Central memory CD8-positive, alpha-beta T cell (primary cell): ENCODE measurements around the gene PDCD2L.
"Not testable (repeated sequence)": the region's sequence is repeated elsewhere in the genome, so short reads cannot be mapped to it uniquely, and the experiment has no call there.

ENCODE experiments used
- ATAC-seq: fragments of 150-1000 bp; cut with Tn5 transposase; replicated peaks from 2 replicates; pipeline ENCODE4 v1.10.0; 2022; ENCODE audit warnings: mild to moderate bottlenecking, moderate FRiP score, moderate number of reproducible peaks; ENCODE audit not compliant: poor library complexity, severe bottlenecking; ENCODE audit errors: extremely low read depth
- DNase-seq, 2 donors: peaks; one replicate each; pipeline ENCODE4 v3.0.0; 2021; ENCODE audit warnings: low spot score in 2 of 2
- H3K27ac Mint-ChIP-seq: one replicate; pipeline ENCODE4 v1.8.0; 2022; ENCODE audit warnings: low read depth, mild to moderate bottlenecking, moderate library complexity, mixed read lengths
- H3K27me3 Mint-ChIP-seq: one replicate; pipeline ENCODE4 v1.8.0; 2022; ENCODE audit warnings: mixed read lengths
- H3K36me3 Mint-ChIP-seq: one replicate; pipeline ENCODE4 v1.8.0; 2022; ENCODE audit warnings: mild to moderate bottlenecking, moderate library complexity, mixed read lengths; ENCODE audit not compliant: insufficient read depth
- H3K4me1 Mint-ChIP-seq: one replicate; pipeline ENCODE4 v1.8.0; 2022; ENCODE audit warnings: mixed read lengths
- H3K4me3 Mint-ChIP-seq: one replicate; pipeline ENCODE4 v1.8.0; 2022; ENCODE audit warnings: mild to moderate bottlenecking, moderate library complexity, mixed read lengths
- H3K9me3 Mint-ChIP-seq: one replicate; pipeline ENCODE4 v1.8.0; 2022; ENCODE audit warnings: mixed read lengths

Gene PDCD2L

GRCh38 chr19:34365463-34366401, 38.5 kb upstream of the PDCD2L start:
- Mint-ChIP-seq H3K9me3 (no peaks in the 10 kb centered on the region), H3K36me3 (peaks cover 24% of the 10 kb centered on the region), H3K4me3 (peak overlapping the region; percentile 93), H3K4me1 (peaks cover 38% of the 10 kb centered on the region), H3K27me3 (no peaks in the 10 kb centered on the region), H3K27ac (peak overlapping the region; percentile 20)
- ATAC-seq (no peak), DNase-seq (no peak)

DNA sequence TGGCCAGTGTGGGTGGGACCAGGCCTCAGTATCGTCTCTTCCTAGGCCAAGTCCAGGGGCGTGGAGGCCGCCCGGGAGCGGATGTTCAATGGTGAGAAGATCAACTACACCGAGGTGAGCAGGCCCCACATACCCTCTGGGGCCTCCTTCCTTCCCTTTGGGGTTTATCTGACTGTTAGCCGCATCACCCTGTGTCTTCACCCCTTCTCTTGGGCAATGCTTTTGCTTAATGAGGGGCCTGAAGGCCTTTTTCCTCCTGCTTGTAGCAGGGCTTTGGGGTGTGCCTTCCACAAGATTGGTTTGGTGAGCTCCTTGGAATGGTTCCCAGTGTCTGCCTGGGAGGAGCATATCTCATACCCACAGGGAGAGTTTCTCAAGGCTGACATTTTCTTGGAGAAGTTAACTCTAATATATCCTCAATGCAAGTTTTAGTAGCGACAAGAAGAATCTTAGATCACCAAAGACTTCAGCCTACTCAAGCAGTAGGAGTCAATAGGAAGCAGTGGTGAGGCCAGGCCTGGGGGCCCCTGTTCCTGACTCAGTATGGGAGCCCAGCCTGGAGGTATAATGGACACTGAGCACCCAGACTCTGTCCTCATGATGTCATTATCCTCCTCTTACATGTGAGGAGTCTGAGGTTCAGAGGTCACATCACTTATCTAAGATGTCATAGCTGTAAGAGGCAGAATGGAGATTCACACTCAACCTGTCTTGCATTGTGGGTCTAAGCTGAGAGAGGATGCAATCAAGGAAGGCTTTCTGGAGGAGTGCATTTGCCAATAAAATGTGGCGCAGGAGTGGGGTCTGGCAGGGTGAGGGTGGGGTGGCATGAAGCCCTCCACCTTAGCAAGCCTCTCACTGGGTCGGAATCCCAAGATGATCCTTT, 37.2 kb upstream of the PDCD2L start:
- Mint-ChIP-seq H3K9me3 (no peaks in the 10 kb centered on the region), H3K27me3 (no peaks in the 10 kb centered on the region), H3K4me3 (peak overlapping the region; percentile 93), H3K36me3 (peaks cover 35% of the 10 kb centered on the region), H3K27ac (peak overlapping the region; percentile 20), H3K4me1 (peaks cover 45% of the 10 kb centered on the region)
- DNase-seq = peak in 1 of 2 donors; percentile 16
- ATAC-seq = peak; percentile 52

- ATAC-seq = no peak
- H3K4me3 Mint-ChIP-seq = no peak overlapping the region
- no peaks in the 10 kb centered on the region for H3K27me3 Mint-ChIP-seq
- peaks cover 42% of the 10 kb centered on the region for H3K36me3 Mint-ChIP-seq
- no peak overlapping the region for H3K27ac Mint-ChIP-seq
- no peak for DNase-seq
- H3K4me1 Mint-ChIP-seq = peaks cover 45% of the 10 kb centered on the region
- H3K9me3 Mint-ChIP-seq = no peaks in the 10 kb centered on the region
These were observed 36.6 kb upstream of the PDCD2L start for GRCh38 chr19:34367624-34367957.

GRCh38 chr19:34368338-34368737, 35.9 kb upstream of the PDCD2L start:
- ATAC-seq (no peak), DNase-seq (no peak)
- Mint-ChIP-seq H3K9me3 (no peaks in the 10 kb centered on the region), H3K27ac (no peak overlapping the region), H3K27me3 (no peaks in the 10 kb centered on the region), H3K36me3 (peaks cover 47% of the 10 kb centered on the region), H3K4me1 (peaks cover 45% of the 10 kb centered on the region), H3K4me3 (no peak overlapping the region)

DNA sequence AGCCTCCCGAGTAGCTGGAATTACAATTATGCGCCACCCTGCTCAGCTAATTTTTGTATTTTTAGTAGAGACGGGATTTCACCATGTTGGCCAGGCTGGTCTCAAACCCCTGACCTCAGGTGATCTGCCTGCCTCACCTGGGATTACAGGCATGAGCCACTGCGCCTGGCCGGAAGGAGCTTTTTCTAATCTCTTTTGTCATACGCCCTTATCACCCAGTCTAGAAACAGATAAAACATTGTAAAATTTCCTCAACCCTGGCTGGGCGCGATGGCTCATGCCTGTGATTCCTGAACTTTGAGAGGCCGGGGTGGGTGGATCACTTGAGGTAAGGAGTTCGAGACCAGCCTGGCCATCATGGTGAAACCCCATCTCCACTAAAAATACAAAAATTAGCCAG, 35.0 kb upstream of the PDCD2L start:
- H3K27me3 Mint-ChIP-seq, H3K9me3 Mint-ChIP-seq, H3K4me3 Mint-ChIP-seq, H3K27ac Mint-ChIP-seq, DNase-seq, ATAC-seq: not testable (repeated sequence)
- peaks cover 50% of the 10 kb centered on the region for H3K4me1 Mint-ChIP-seq
- peaks cover 52% of the 10 kb centered on the region for H3K36me3 Mint-ChIP-seq

- H3K27me3 Mint-ChIP-seq = no peaks in the 10 kb centered on the region
- H3K4me1 Mint-ChIP-seq = peaks cover 50% of the 10 kb centered on the region
- peak overlapping the region; percentile 67 for H3K27ac Mint-ChIP-seq
- peaks cover 59% of the 10 kb centered on the region for H3K36me3 Mint-ChIP-seq
- ATAC-seq = no peak
- no peak overlapping the region for H3K4me3 Mint-ChIP-seq
- H3K9me3 Mint-ChIP-seq = no peaks in the 10 kb centered on the region
- no peak for DNase-seq
These were observed 34.1 kb upstream of the PDCD2L start for GRCh38 chr19:34370117-34370516.

GRCh38 chr19:34370983-34371382, 33.2 kb upstream of the PDCD2L start:
- Mint-ChIP-seq H3K4me1 (peaks cover 43% of the 10 kb centered on the region), H3K27me3 (no peaks in the 10 kb centered on the region), H3K4me3 (no peak overlapping the region), H3K9me3 (no peaks in the 10 kb centered on the region), H3K36me3 (peaks cover 67% of the 10 kb centered on the region), H3K27ac (no peak overlapping the region)
- DNase-seq (no peak), ATAC-seq (no peak)

GRCh38 chr19:34373601-34374288, 30.5 kb upstream of the PDCD2L start:
- H3K27ac Mint-ChIP-seq = peak overlapping the region; percentile 30

GRCh38 chr19:34375598-34375997, 28.6 kb upstream of the PDCD2L start:
- Mint-ChIP-seq H3K4me1 (peaks cover 19% of the 10 kb centered on the region), H3K9me3 (no peaks in the 10 kb centered on the region), H3K36me3 (peaks cover 63% of the 10 kb centered on the region), H3K27me3 (no peaks in the 10 kb centered on the region), H3K4me3 (no peak overlapping the region), H3K27ac (no peak overlapping the region)
- ATAC-seq (no peak), DNase-seq (no peak)

More at GRCh38 chr19:34373601-34374288, 30.5 kb upstream of the PDCD2L start:
- DNase-seq (no peak), ATAC-seq (no peak)
- H3K36me3 Mint-ChIP-seq = peaks cover 75% of the 10 kb centered on the region
- peaks cover 19% of the 10 kb centered on the region for H3K4me1 Mint-ChIP-seq
- H3K9me3 Mint-ChIP-seq = no peaks in the 10 kb centered on the region
- H3K4me3 Mint-ChIP-seq = no peak overlapping the region
- no peaks in the 10 kb centered on the region for H3K27me3 Mint-ChIP-seq

GRCh38 chr19:34380639-34381241, 23.5 kb upstream of the PDCD2L start:
- H3K27ac Mint-ChIP-seq = no peak overlapping the region

GRCh38 chr19:34381399-34382251, 22.6 kb upstream of the PDCD2L start:
- Mint-ChIP-seq H3K9me3 (no peaks in the 10 kb centered on the region), H3K27ac (no peak overlapping the region), H3K4me3 (no peak overlapping the region), H3K4me1 (peaks cover 30% of the 10 kb centered on the region), H3K27me3 (no peaks in the 10 kb centered on the region), H3K36me3 (peaks cover 31% of the 10 kb centered on the region)
- DNase-seq (no peak), ATAC-seq (no peak)

More at GRCh38 chr19:34380639-34381241, 23.5 kb upstream of the PDCD2L start:
- DNase-seq (no peak), ATAC-seq (no peak)
- Mint-ChIP-seq H3K36me3 (peaks cover 35% of the 10 kb centered on the region), H3K4me1 (peaks cover 29% of the 10 kb centered on the region), H3K27me3 (no peaks in the 10 kb centered on the region), H3K9me3 (no peaks in the 10 kb centered on the region), H3K4me3 (no peak overlapping the region)
